Common myeloid progenitor, CD34-positive (primary cell): Measurements from ENCODE around the gene MT1H.
A peak's percentile ranks its signal among the peaks of the same experiment; 100 is the strongest.

Source experiments
- CTCF ChIA-PET: fragments of 350-600 bp; sonication (Branson Sonifier 250); formaldehyde crosslinking; loops from one replicate; lab custom pipeline; 2021; ENCODE audit warnings: antibody characterized with exemption; lab: Charles Lee
- POLR2A ChIA-PET: fragments of 350-600 bp; sonication (Branson Sonifier 250); formaldehyde crosslinking; loops from one replicate; lab custom pipeline; 2021; ENCODE audit warnings: antibody characterized with exemption; lab: Charles Lee
- DNase-seq, 3 donors: peaks; one replicate each; pipeline versions ENCODE4 v3.0.0 to v3.0.0-alpha.2; 2013
- H3K27ac ChIP-seq, 2 experiments: 1 replicate in 1 of 2; 2 replicates in 1 of 2; pipeline ENCODE4 v1.7.0; 2013; ENCODE audit warnings: inconsistent platforms in 2 of 2, low read length in 2 of 2, mild to moderate bottlenecking in 2 of 2, low read depth in 1 of 2, moderate library complexity in 1 of 2; ENCODE audit not compliant: severe bottlenecking in 2 of 2, insufficient read depth in 1 of 2, poor library complexity in 1 of 2
- H3K27me3 ChIP-seq, 5 experiments: replicated peaks in 2 of 5; 1 replicate in 3 of 5; 2 replicates in 2 of 5; pipeline versions ENCODE4 v1.6.1 to v1.7.0; 2013; ENCODE audit warnings: low read length in 4 of 5, mild to moderate bottlenecking in 2 of 5, moderate library complexity in 2 of 5, inconsistent platforms in 1 of 5; ENCODE audit not compliant: insufficient read depth in 5 of 5, control insufficient read depth in 4 of 5
- H3K36me3 ChIP-seq, 4 experiments: 1 replicate in 2 of 4; 2 replicates in 2 of 4; pipeline versions ENCODE4 v1.6.1 to v1.7.0; 2013; ENCODE audit warnings: low read length in 3 of 4, control low read depth in 1 of 4, mild to moderate bottlenecking in 1 of 4; ENCODE audit not compliant: control insufficient read depth in 4 of 4, insufficient read depth in 4 of 4
- H3K4me1 ChIP-seq, 4 experiments: 1 replicate in 3 of 4; 2 replicates in 1 of 4; pipeline versions ENCODE4 v1.6.1 to v1.7.1; 2013; ENCODE audit warnings: low read length in 3 of 4, mild to moderate bottlenecking in 3 of 4, control low read depth in 1 of 4, inconsistent platforms in 1 of 4, moderate library complexity in 1 of 4; ENCODE audit not compliant: control insufficient read depth in 4 of 4, insufficient read depth in 4 of 4; ENCODE audit errors: control extremely low read depth in 1 of 4
- H3K4me3 ChIP-seq, 7 experiments: 1 replicate in 4 of 7; 2 replicates in 3 of 7; pipeline versions ENCODE4 v1.5.1 to v1.7.0; 2013; ENCODE audit warnings: mild to moderate bottlenecking in 7 of 7, low read length in 6 of 7, moderate library complexity in 6 of 7, inconsistent platforms in 2 of 7, low read depth in 2 of 7, control low read depth in 1 of 7; ENCODE audit not compliant: insufficient read depth in 4 of 7, control insufficient read depth in 1 of 7; ENCODE audit errors: extremely low read depth in 1 of 7
- H3K9me3 ChIP-seq, 5 experiments: 1 replicate in 4 of 5; 2 replicates in 1 of 5; pipeline versions ENCODE4 v1.6.1 to v1.7.1; 2013; ENCODE audit warnings: low read length in 4 of 5, mild to moderate bottlenecking in 2 of 5, inconsistent platforms in 1 of 5, low read depth in 1 of 5, moderate library complexity in 1 of 5; ENCODE audit not compliant: control insufficient read depth in 4 of 5, insufficient read depth in 2 of 5; ENCODE audit errors: control extremely low read depth in 1 of 5
- WGBS: methylation state at CpG from one replicate; pipeline ENCODE4 v1.1.5; 2013; ENCODE audit not compliant: insufficient coverage; 5-methylcytosine and 5-hydroxymethylcytosine counted together

Gene MT1H

DNA sequence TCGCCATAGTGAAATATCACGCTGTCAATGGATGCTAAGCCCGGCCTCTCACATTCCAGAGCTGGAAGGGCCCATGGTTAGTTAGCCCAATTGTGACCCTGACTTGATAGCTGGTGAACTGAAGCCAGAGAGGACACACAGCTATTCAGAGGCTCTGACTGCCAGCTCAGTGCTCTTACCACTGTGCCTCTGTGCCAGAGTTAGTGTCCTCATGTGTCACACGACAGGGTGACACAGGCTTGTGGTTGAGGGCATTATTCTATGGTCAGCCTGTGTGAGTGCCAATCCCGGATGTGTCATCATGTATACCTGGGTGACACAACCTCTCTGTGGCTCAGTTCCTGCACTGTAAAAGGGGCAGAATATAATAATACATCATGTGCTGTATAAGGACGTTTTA lies 10.2 kb downstream of the MT1H start:
- H3K27ac ChIP-seq: no peak overlapping the region
- ChIA-PET POLR2A (no interaction called here), CTCF (interaction anchor here (5.8 kb wide), 1 partner anchor 22 kb away, joined by 39 read pairs; no protein-coding TSS in a partner anchor)
- no peaks in the 10 kb centered on the region for H3K9me3 ChIP-seq
- no peak for DNase-seq
- no peak overlapping the region for H3K4me3 ChIP-seq
- no peaks in the 10 kb centered on the region for H3K36me3 ChIP-seq
- H3K27me3 ChIP-seq: peaks cover 0 to 47% (median 36%) of the 10 kb centered on the region in 5 experiments
- WGBS: 96% methylated on average over 5 of the region's 6 CpGs
- peaks cover 0 to 26% (median 20%) of the 10 kb centered on the region in 4 experiments for H3K4me1 ChIP-seq

DNA sequence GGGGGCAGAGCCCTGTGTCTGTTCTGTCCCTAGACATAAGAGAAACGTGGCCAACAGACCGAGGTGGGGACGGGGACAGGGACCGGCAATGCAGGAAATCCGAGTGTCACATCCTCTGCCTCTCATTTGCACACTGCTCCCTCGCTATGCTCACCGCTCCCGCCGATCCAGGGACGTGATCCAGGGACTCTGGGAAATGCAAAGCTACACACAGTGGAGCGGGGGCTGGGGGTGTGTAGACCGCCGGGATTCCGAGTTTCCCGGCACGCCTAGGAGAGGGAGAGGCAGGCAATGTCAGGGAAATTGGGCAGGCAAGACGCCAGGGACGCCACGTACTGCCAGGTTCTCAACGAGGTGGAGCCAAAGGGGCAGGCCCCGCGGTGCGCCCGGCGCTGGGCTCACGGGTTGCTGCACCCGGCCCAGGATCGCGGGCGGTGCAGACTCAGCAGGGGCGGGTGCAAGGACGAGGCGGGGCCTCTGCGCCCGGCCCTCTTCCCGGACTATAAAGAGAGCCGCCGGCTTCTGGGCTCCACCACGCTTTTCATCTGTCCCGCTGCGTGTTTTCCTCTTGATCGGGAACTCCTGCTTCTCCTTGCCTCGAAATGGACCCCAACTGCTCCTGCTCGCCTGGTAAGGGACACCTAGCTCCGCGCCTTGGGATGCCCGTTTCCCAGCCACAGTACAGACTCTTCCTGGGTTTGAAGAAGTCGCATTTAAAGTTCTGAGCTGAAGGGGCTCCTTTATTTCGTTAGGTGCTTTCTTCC lies 12.5 kb downstream of the MT1H start, which contains the start of gene MT1X:
MT1X (plus strand) TSS at position 532 of the 764 bp plus-strand sequence; CDS start at position 603, 71 bp downstream.
- no peaks in the 10 kb centered on the region for H3K36me3 ChIP-seq
- ChIA-PET POLR2A (interaction anchor here (0.6 kb wide), 1 partner anchor 13 kb away, joined by 3 read pairs; no protein-coding TSS in a partner anchor), CTCF (interaction anchor here (1.5 to 1.8 kb wide), 3 partner anchors 11 to 20 kb away, joined by 4 to 6 read pairs (median 5); partner anchors contain the start of gene MT1G)
- peak within 1 kb of the TSS; percentile 36 to 74 (median 68) for H3K4me3 ChIP-seq
- H3K27me3 ChIP-seq: peaks cover 0 to 29% (median 25%) of the 10 kb centered on the region in 5 experiments
- peak; percentile 77 to 89 (median 81) for DNase-seq
- peak within 1 kb of the TSS in 1 of 2 experiments; percentile 43 for H3K27ac ChIP-seq
- WGBS: 0% methylated on average over 46 of the region's 49 CpGs
- peaks cover 0 to 16% (median 13%) of the 10 kb centered on the region in 4 experiments for H3K4me1 ChIP-seq
- peaks cover 0 to 10% (median 5%) of the 10 kb centered on the region in 5 experiments for H3K9me3 ChIP-seq

DNA sequence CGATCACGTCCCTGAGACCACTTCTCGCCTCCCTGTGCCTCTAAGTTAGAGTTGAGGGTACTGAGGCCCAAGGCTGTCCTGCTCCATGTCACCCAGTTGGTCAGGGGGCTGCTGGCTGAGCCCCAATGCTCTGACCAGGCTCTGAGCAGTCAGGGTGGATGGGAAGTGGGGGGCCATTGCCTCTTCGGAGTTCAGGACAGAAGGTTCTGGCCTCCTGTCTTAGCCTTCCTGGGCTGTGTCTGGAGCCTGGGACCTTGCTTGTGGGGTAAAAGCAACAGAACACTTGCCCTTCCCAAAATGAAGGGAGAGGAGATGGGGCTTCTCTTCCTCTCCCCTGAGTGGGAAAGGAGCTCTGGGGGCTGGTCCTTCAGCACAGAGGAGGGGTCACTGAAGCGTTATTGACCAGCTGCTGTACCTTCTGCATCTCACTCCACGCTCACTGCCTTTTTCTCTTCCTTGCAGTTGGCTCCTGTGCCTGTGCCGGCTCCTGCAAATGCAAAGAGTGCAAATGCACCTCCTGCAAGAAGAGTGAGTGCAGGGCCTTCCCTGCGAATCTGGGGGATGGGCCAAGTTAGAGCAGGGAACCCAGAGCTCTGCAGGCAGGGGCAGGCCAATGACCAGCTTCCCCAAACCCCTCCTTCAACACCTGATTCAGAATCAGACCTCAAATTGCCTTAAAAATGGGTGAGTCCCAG lies 13.2 kb downstream of the MT1H start:
- Histone ChIP-seq H3K4me1 (peaks cover 0 to 16% (median 13%) of the 10 kb centered on the region in 4 experiments), H3K36me3 (no peaks in the 10 kb centered on the region), H3K4me3 (peak overlapping the region; percentile 36 to 74 (median 68)), H3K27ac (peak overlapping the region in 1 of 2 experiments; percentile 43), H3K27me3 (peaks cover 0 to 26% (median 18%) of the 10 kb centered on the region in 5 experiments), H3K9me3 (peaks cover 0 to 11% (median 5%) of the 10 kb centered on the region in 5 experiments)
- ChIA-PET CTCF (interaction anchor here (1.5 to 1.8 kb wide), 4 partner anchors 9 to 19 kb away, joined by 4 to 6 read pairs (median 5); partner anchors contain the start of gene MT1G), POLR2A (interaction anchor here (0.6 kb wide), 1 partner anchor 12 kb away, joined by 3 read pairs; no protein-coding TSS in a partner anchor)
- WGBS: 44% methylated on average over 7 of the region's 8 CpGs
- DNase-seq: no peak

DNA sequence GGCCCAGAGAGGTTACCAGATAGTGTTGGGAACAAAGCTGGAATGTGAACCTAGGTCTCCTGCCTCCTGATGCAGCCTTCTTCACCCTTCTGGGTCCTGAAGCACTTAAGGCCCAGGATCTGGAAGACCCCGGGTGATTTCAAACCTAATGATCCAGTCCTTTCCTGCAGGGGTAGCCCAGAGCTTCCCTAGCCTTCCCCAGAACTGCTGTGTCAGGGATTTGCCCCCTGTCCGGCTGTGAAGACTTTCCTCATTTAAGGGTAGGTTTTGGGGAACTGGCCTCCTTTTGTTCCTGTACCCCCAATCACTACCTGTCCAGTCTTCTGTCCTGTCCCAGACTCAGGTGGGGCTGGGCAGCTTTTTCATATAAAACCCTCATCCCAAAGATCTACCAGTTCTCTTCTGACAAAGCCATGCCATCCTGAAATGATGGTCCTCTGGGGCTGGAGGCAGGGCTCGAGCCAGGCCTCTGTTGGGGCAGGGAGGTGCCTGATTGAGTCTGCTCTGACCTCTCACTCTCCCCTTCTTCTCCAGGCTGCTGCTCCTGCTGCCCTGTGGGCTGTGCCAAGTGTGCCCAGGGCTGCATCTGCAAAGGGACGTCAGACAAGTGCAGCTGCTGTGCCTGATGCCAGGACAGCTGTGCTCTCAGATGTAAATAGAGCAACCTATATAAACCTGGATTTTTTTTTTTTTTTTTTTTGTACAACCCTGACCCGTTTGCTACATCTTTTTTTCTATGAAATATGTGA lies 14.0 kb downstream of the MT1H start:
- WGBS: 96% methylated on average over 3 of the region's 5 CpGs
- Histone ChIP-seq H3K4me1 (peaks cover 0 to 16% (median 13%) of the 10 kb centered on the region in 4 experiments), H3K27me3 (peaks cover 0 to 26% (median 16%) of the 10 kb centered on the region in 5 experiments), H3K4me3 (no peak overlapping the region), H3K9me3 (peaks cover 0 to 11% (median 5%) of the 10 kb centered on the region in 5 experiments), H3K27ac (no peak overlapping the region), H3K36me3 (no peaks in the 10 kb centered on the region)
- POLR2A ChIA-PET: no interaction called here
- CTCF ChIA-PET: interaction anchor here (0.6 to 1.8 kb wide), 7 partner anchors 10 to 18 kb away, joined by 3 to 6 read pairs (median 4); partner anchors contain the start of gene MT1G
- no peak for DNase-seq

DNA sequence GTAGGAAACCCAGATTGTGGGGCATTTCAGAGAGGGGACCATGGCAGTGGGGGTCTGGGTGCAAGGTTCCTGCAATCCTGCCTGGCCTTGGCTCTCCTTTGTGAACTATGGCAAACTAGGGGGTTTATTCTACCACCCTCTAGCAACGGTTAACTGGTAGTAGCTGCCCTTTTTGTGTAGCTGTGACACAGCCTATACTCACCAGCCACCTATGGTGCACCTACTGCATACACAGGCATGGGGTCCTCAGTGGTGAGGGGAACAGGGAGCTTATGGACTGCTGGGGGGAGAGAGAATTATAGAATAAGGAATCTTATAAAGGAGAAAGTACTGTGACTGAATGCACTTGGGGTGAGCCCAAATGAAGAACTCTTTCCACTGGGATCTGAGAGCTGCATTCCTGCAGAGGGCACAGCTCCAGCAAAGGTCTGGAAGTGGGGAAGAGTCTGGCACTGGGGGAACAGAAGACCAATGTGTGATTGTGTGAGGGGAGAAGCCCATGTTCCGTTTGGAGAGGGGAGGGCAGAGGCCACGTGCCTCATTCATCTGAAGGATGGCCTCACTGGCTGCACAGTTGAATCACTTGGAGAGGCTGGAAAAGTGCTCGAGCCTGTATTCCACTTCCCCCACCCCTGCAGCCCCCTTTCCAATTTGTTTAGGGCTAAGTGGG lies 14.8 kb downstream of the MT1H start:
- Histone ChIP-seq H3K4me3 (no peak overlapping the region), H3K27me3 (peaks cover 0 to 26% (median 18%) of the 10 kb centered on the region in 5 experiments), H3K4me1 (peaks cover 0 to 16% (median 13%) of the 10 kb centered on the region in 4 experiments), H3K36me3 (no peaks in the 10 kb centered on the region), H3K9me3 (peaks cover 0 to 11% (median 5%) of the 10 kb centered on the region in 5 experiments), H3K27ac (no peak overlapping the region)
- ChIA-PET CTCF (interaction anchor here (0.6 to 1.6 kb wide), 5 partner anchors 11 to 18 kb away, joined by 3 to 5 read pairs (median 3); no protein-coding TSS in a partner anchor), POLR2A (no interaction called here)
- DNase-seq: no peak
- WGBS: 71% methylated on average over 2 of the region's 4 CpGs
